Uterus (tissue), 2 donors: ENCODE results near the gene CACNA2D1.

Source experiments
- POLR2A ChIP-seq, 2 donors: fragments of 450-650 bp; IDR thresholded peaks; one replicate each; pipeline ENCODE4 v1.6.1; 2016; ENCODE audit warnings: antibody characterized with exemption in 2 of 2, mild to moderate bottlenecking in 1 of 2, moderate library complexity in 1 of 2
- TF ChIP-seq, protein P1 (sequence below), 4 experiments: fragments of 200-600 bp in 2 of 4; fragments of 450-650 bp in 2 of 4; sonication (generic) in 2 of 4; IDR thresholded peaks; one replicate each; pipeline ENCODE4 v1.5.1; 2016 to 2019; ENCODE audit warnings: antibody characterized with exemption in 4 of 4, mild to moderate bottlenecking in 2 of 4, moderate library complexity in 1 of 4

GRCh38 chr7:82163586-82163985 lies 280.0 kb downstream of the CACNA2D1 start:
- TF ChIP-seq, protein P1, sequence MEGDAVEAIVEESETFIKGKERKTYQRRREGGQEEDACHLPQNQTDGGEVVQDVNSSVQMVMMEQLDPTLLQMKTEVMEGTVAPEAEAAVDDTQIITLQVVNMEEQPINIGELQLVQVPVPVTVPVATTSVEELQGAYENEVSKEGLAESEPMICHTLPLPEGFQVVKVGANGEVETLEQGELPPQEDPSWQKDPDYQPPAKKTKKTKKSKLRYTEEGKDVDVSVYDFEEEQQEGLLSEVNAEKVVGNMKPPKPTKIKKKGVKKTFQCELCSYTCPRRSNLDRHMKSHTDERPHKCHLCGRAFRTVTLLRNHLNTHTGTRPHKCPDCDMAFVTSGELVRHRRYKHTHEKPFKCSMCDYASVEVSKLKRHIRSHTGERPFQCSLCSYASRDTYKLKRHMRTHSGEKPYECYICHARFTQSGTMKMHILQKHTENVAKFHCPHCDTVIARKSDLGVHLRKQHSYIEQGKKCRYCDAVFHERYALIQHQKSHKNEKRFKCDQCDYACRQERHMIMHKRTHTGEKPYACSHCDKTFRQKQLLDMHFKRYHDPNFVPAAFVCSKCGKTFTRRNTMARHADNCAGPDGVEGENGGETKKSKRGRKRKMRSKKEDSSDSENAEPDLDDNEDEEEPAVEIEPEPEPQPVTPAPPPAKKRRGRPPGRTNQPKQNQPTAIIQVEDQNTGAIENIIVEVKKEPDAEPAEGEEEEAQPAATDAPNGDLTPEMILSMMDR (IDR thresholded peaks at IDR 0.05) = no peak
- no peak for TF ChIP-seq POLR2A (IDR thresholded peaks at IDR 0.05)
